Pulmonary artery endothelial cell (primary cell): ENCODE data around the gene KIAA1328. TPM values are rescaled to one million over a fixed set of nuclear protein-coding genes. Genes with fewer than 3 reads are reported as not detected.
"Not testable (repeated sequence)": the region's sequence is repeated elsewhere in the genome, so short reads cannot be mapped to it uniquely, and the experiment has no call there.

ENCODE experiments used
- DNase-seq: peaks from one replicate; pipeline ENCODE4 v3.0.0-alpha.2; 2011; ENCODE audit warnings: low read depth, low spot score
- total RNA-seq: library from RNA; depleted of rRNA; stranded (reverse); fragments of >200 nt; gene quantifications from 2 replicates; pipeline ENCODE4 v1.2.3, GENCODE V29; 2014

KIAA1328 gene
- total RNA-seq, 1 donor from 2014 or later, result 4.4 TPM

- no peak for DNase-seq
These were observed 3.4 kb upstream of the KIAA1328 start for GRCh38 chr18:36825526-36825925.

GRCh38 chr18:36826556-36826955, 2.4 kb upstream of the KIAA1328 start:
- DNase-seq, result no peak

GRCh38 chr18:36828157-36828629, 734 bp upstream of the KIAA1328 start:
- DNase-seq, result no peak

- no peak for DNase-seq
These were observed 633 bp downstream of the KIAA1328 start for GRCh38 chr18:36829362-36830157.

GRCh38 chr18:36830158-36830495, 1.2 kb downstream of the KIAA1328 start:
- DNase-seq, result no peak

- DNase-seq, result no peak
These were observed 2.2 kb downstream of the KIAA1328 start for GRCh38 chr18:36831139-36831538.

GRCh38 chr18:36833120-36833519, 4.2 kb downstream of the KIAA1328 start:
- DNase-seq, result no peak

GRCh38 chr18:36835927-36836326, 7.0 kb downstream of the KIAA1328 start:
- no peak for DNase-seq

GRCh38 chr18:36839835-36840234, 10.9 kb downstream of the KIAA1328 start:
- no peak for DNase-seq

GRCh38 chr18:36843199-36843598, 14.3 kb downstream of the KIAA1328 start:
- DNase-seq, result no peak

GRCh38 chr18:36843784-36844183, 14.9 kb downstream of the KIAA1328 start:
- no peak for DNase-seq

GRCh38 chr18:36848609-36849008, 19.7 kb downstream of the KIAA1328 start:
- no peak for DNase-seq

GRCh38 chr18:36849288-36850006, 20.5 kb downstream of the KIAA1328 start:
- DNase-seq, result no peak

- DNase-seq, result no peak
These were observed 21.7 kb downstream of the KIAA1328 start for GRCh38 chr18:36850527-36851201.

GRCh38 chr18:36851202-36851590, 22.3 kb downstream of the KIAA1328 start:
- no peak for DNase-seq

GRCh38 chr18:36856815-36857214, 27.9 kb downstream of the KIAA1328 start:
- no peak for DNase-seq

GRCh38 chr18:36862182-36862581, 33.3 kb downstream of the KIAA1328 start:
- no peak for DNase-seq

- no peak for DNase-seq
These were observed 38.1 kb downstream of the KIAA1328 start for GRCh38 chr18:36867056-36867455.

GRCh38 chr18:36871801-36872200, 42.9 kb downstream of the KIAA1328 start:
- no peak for DNase-seq

- DNase-seq, result no peak
These were observed 43.4 kb downstream of the KIAA1328 start for GRCh38 chr18:36872329-36872728.

GRCh38 chr18:36873826-36874225, 44.9 kb downstream of the KIAA1328 start:
- not testable (repeated sequence) for DNase-seq

- DNase-seq, result not testable (repeated sequence)
These were observed 50.9 kb downstream of the KIAA1328 start for GRCh38 chr18:36879796-36880195.
